Neuronal stem cell (in vitro differentiated cells): ENCODE measurements around the gene TMEM181.

Experiments used
- DNase-seq: peaks from one replicate; pipeline ENCODE4 v3.0.0-alpha.2; 2013; ENCODE audit warnings: low spot score
- H2AFZ ChIP-seq: one replicate; pipeline ENCODE4 v1.6.1; 2013; ENCODE audit warnings: mild to moderate bottlenecking, low read length, inconsistent platforms
- H2AK5ac ChIP-seq: 2 replicates; pipeline ENCODE4 v1.6.1; 2013; ENCODE audit warnings: low read depth, mild to moderate bottlenecking, inconsistent platforms, low read length, moderate library complexity, mixed read lengths
- H2BK120ac ChIP-seq: 2 replicates; pipeline ENCODE4 v1.6.1; 2013; ENCODE audit warnings: low read depth, mild to moderate bottlenecking, inconsistent platforms, low read length, moderate library complexity, mixed read lengths
- H2BK12ac ChIP-seq: one replicate; pipeline ENCODE4 v1.6.1; 2013; ENCODE audit warnings: low read length, inconsistent platforms
- H2BK15ac ChIP-seq: 2 replicates; pipeline ENCODE4 v1.6.1; 2013; ENCODE audit warnings: mild to moderate bottlenecking, low read length, inconsistent platforms, mixed read lengths
- H2BK5ac ChIP-seq: one replicate; pipeline ENCODE4 v1.6.1; 2013; ENCODE audit warnings: inconsistent platforms, mild to moderate bottlenecking, low read length, moderate library complexity
- H3K14ac ChIP-seq: one replicate; pipeline ENCODE4 v1.6.1; 2013; ENCODE audit warnings: low read length, inconsistent platforms
- H3K18ac ChIP-seq: 2 replicates; pipeline ENCODE4 v1.6.1; 2013; ENCODE audit warnings: low read length, inconsistent platforms
- H3K23ac ChIP-seq: 2 replicates; pipeline ENCODE4 v1.6.1; 2013; ENCODE audit warnings: low read depth, mild to moderate bottlenecking, mixed read lengths, low read length, inconsistent platforms; ENCODE audit not compliant: poor library complexity
- H3K27ac ChIP-seq: replicated peaks from 3 replicates; pipeline ENCODE4 v1.5.1; 2013; ENCODE audit warnings: low read length, inconsistent platforms
- H3K27me3 ChIP-seq, 3 experiments: 2 replicates each; pipeline ENCODE4 v1.6.1; 2013; ENCODE audit warnings: low read length in 3 of 3, mild to moderate bottlenecking in 2 of 3, inconsistent platforms in 1 of 3, low read depth in 1 of 3, mixed read lengths in 1 of 3, moderate library complexity in 1 of 3; ENCODE audit not compliant: control insufficient read depth in 3 of 3, insufficient read depth in 3 of 3
- H3K36me3 ChIP-seq, 2 donors: replicated peaks in 1 of 2; 2 replicates each; pipeline ENCODE4 v1.6.1; 2013; ENCODE audit warnings: low read length in 2 of 2; ENCODE audit not compliant: control insufficient read depth in 2 of 2, insufficient read depth in 2 of 2
- H3K4ac ChIP-seq: 2 replicates; pipeline ENCODE4 v1.6.1; 2013; ENCODE audit warnings: inconsistent platforms, mild to moderate bottlenecking, low read length, moderate library complexity
- H3K4me1 ChIP-seq, 2 donors: 1 replicate in 1 of 2; 2 replicates in 1 of 2; pipeline ENCODE4 v1.6.1; 2013; ENCODE audit warnings: low read length in 2 of 2, low read depth in 1 of 2; ENCODE audit not compliant: control insufficient read depth in 2 of 2, insufficient read depth in 1 of 2
- H3K4me2 ChIP-seq: one replicate; pipeline ENCODE4 v1.6.1; 2013; ENCODE audit warnings: mild to moderate bottlenecking, low read length, inconsistent platforms; ENCODE audit not compliant: insufficient read depth, poor library complexity, severe bottlenecking
- H3K4me3 ChIP-seq, 2 donors: 2 replicates each; pipeline ENCODE4 v1.5.1; 2013; ENCODE audit warnings: low read length in 2 of 2, mild to moderate bottlenecking in 2 of 2, inconsistent platforms in 1 of 2, moderate library complexity in 1 of 2
- H3K79me1 ChIP-seq: one replicate; pipeline ENCODE4 v1.6.1; 2013; ENCODE audit warnings: low read depth, mild to moderate bottlenecking, inconsistent platforms, low read length, moderate library complexity
- H3K9ac ChIP-seq: one replicate; pipeline ENCODE4 v1.6.1; 2013; ENCODE audit warnings: mild to moderate bottlenecking, low read depth, low read length, inconsistent platforms; ENCODE audit not compliant: poor library complexity
- H3K9me3 ChIP-seq, 2 donors: replicated peaks in 1 of 2; 2 replicates each; pipeline versions ENCODE3 to v1.6.1; 2013; ENCODE audit warnings: low read length in 2 of 2, mild to moderate bottlenecking in 2 of 2, inconsistent platforms in 1 of 2, low read depth in 1 of 2, mixed read lengths in 1 of 2, moderate library complexity in 1 of 2; ENCODE audit not compliant: control insufficient read depth in 2 of 2, insufficient read depth in 1 of 2
- H4K8ac ChIP-seq: one replicate; pipeline ENCODE4 v1.6.1; 2013; ENCODE audit warnings: low read depth, mild to moderate bottlenecking, inconsistent platforms, low read length, moderate library complexity
- H4K91ac ChIP-seq: one replicate; pipeline ENCODE4 v1.6.1; 2013; ENCODE audit warnings: low read length, low read depth, mild to moderate bottlenecking, inconsistent platforms; ENCODE audit not compliant: poor library complexity
- WGBS, 2 donors: extraction: QIAGEN DNeasy Blood & Tissue Kit; methylation state at CpG; one replicate each; pipeline ENCODE4 v1.1.7; 2013; ENCODE audit warnings: missing lambda C conversion rate in 2 of 2, mixed read lengths in 1 of 2; ENCODE audit not compliant: insufficient read length in 2 of 2, insufficient replicate concordance in 1 of 2; ENCODE audit errors: extremely low coverage in 2 of 2; 5-methylcytosine and 5-hydroxymethylcytosine counted together

TMEM181 gene

GRCh38 chr6:158662607-158662953 is 102.7 kb downstream of the TMEM181 start:
- H3K4ac ChIP-seq = no peak overlapping the region
- H3K4me3 ChIP-seq = no peak overlapping the region
- peaks cover 0 to 7% of the 10 kb centered on the region in 2 donors for H3K4me1 ChIP-seq
- H2BK12ac ChIP-seq = no peak overlapping the region
- no peak for DNase-seq
- H2BK120ac ChIP-seq = no peak overlapping the region
- H2BK5ac ChIP-seq = no peak overlapping the region
- no CpG with 5 or more reads among the region's 3 CpGs for WGBS, 2 donors
- H3K27ac ChIP-seq = no peak overlapping the region
- no peak overlapping the region for H3K9ac ChIP-seq
- H3K23ac ChIP-seq = no peak overlapping the region
- H3K18ac ChIP-seq = no peak overlapping the region
- H3K27me3 ChIP-seq = peaks cover 0 to 63% (median 0%) of the 10 kb centered on the region in 3 experiments
- no peaks in the 10 kb centered on the region for H3K9me3 ChIP-seq
- no peak overlapping the region for H4K91ac ChIP-seq
- no peak overlapping the region for H3K4me2 ChIP-seq
- no peak overlapping the region for H2AFZ ChIP-seq
- no peak overlapping the region for H4K8ac ChIP-seq
- no peaks in the 10 kb centered on the region for H3K36me3 ChIP-seq
- no peak overlapping the region for H3K14ac ChIP-seq
- no peak overlapping the region for H2BK15ac ChIP-seq
- H3K79me1 ChIP-seq = no peaks in the 10 kb centered on the region
- no peak overlapping the region for H2AK5ac ChIP-seq

- H3K27ac ChIP-seq = no peak overlapping the region
- DNase-seq = no peak
- no CpG with 5 or more reads among the region's 27 CpGs for WGBS, 2 donors
Measured at GRCh38 chr6:158662954-158663624, 103.2 kb downstream of the TMEM181 start.

GRCh38 chr6:158663625-158664165 is 103.8 kb downstream of the TMEM181 start:
- H3K18ac ChIP-seq = no peak overlapping the region
- H3K79me1 ChIP-seq = no peaks in the 10 kb centered on the region
- no peak overlapping the region for H3K27ac ChIP-seq
- peaks cover 0 to 7% of the 10 kb centered on the region in 2 donors for H3K4me1 ChIP-seq
- H4K8ac ChIP-seq = no peak overlapping the region
- H3K9me3 ChIP-seq = no peaks in the 10 kb centered on the region
- no peak overlapping the region for H3K4ac ChIP-seq
- H3K4me2 ChIP-seq = no peak overlapping the region
- no peak overlapping the region for H2BK12ac ChIP-seq
- peak overlapping the region; percentile 63 for H2AFZ ChIP-seq
- no peaks in the 10 kb centered on the region for H3K36me3 ChIP-seq
- no peak overlapping the region for H3K9ac ChIP-seq
- H2BK15ac ChIP-seq = no peak overlapping the region
- no peak overlapping the region for H2BK5ac ChIP-seq
- no peak overlapping the region for H4K91ac ChIP-seq
- no peak overlapping the region for H3K4me3 ChIP-seq
- no peak overlapping the region for H3K14ac ChIP-seq
- no CpG with 5 or more reads among the region's 11 CpGs for WGBS, 2 donors
- peaks cover 0 to 71% (median 0%) of the 10 kb centered on the region in 3 experiments for H3K27me3 ChIP-seq
- H3K23ac ChIP-seq = no peak overlapping the region
- no peak for DNase-seq
- H2AK5ac ChIP-seq = no peak overlapping the region
- H2BK120ac ChIP-seq = no peak overlapping the region

More at GRCh38 chr6:158662954-158663624, 103.2 kb downstream of the TMEM181 start:
- H3K18ac ChIP-seq = no peak overlapping the region
- no peaks in the 10 kb centered on the region for H3K79me1 ChIP-seq
- no peak overlapping the region for H2BK12ac ChIP-seq
- no peaks in the 10 kb centered on the region for H3K9me3 ChIP-seq
- no peak overlapping the region for H4K91ac ChIP-seq
- no peak overlapping the region for H2BK5ac ChIP-seq
- no peak overlapping the region for H2BK120ac ChIP-seq
- H3K36me3 ChIP-seq = no peaks in the 10 kb centered on the region
- no peak overlapping the region for H4K8ac ChIP-seq
- no peak overlapping the region for H3K14ac ChIP-seq
- H2AFZ ChIP-seq = peak overlapping the region; percentile 63
- H3K9ac ChIP-seq = no peak overlapping the region
- H3K4me3 ChIP-seq = no peak overlapping the region
- H3K4me2 ChIP-seq = no peak overlapping the region
- peaks cover 0 to 7% of the 10 kb centered on the region in 2 donors for H3K4me1 ChIP-seq
- H3K4ac ChIP-seq = no peak overlapping the region
- peaks cover 0 to 67% (median 0%) of the 10 kb centered on the region in 3 experiments for H3K27me3 ChIP-seq
- H2BK15ac ChIP-seq = no peak overlapping the region
- no peak overlapping the region for H2AK5ac ChIP-seq
- H3K23ac ChIP-seq = no peak overlapping the region

- no peak overlapping the region for H2AK5ac ChIP-seq
- no peaks in the 10 kb centered on the region for H3K79me1 ChIP-seq
- H2BK120ac ChIP-seq = no peak overlapping the region
- no peaks in the 10 kb centered on the region for H3K9me3 ChIP-seq
- no peak overlapping the region for H3K18ac ChIP-seq
- H3K9ac ChIP-seq = no peak overlapping the region
- peaks cover 0 to 7% of the 10 kb centered on the region in 2 donors for H3K4me1 ChIP-seq
- H2BK5ac ChIP-seq = no peak overlapping the region
- DNase-seq = no peak
- no peak overlapping the region for H3K27ac ChIP-seq
- no peak overlapping the region for H4K8ac ChIP-seq
- no peak overlapping the region for H3K14ac ChIP-seq
- H2AFZ ChIP-seq = no peak overlapping the region
- no peak overlapping the region for H2BK15ac ChIP-seq
- H3K4me2 ChIP-seq = no peak overlapping the region
- no peaks in the 10 kb centered on the region for H3K36me3 ChIP-seq
- H4K91ac ChIP-seq = no peak overlapping the region
- no peak overlapping the region for H3K4ac ChIP-seq
- no CpG with 5 or more reads among the region's 18 CpGs for WGBS, 2 donors
- H2BK12ac ChIP-seq = no peak overlapping the region
- H3K23ac ChIP-seq = no peak overlapping the region
- H3K4me3 ChIP-seq = no peak overlapping the region
- peaks cover 0 to 85% (median 0%) of the 10 kb centered on the region in 3 experiments for H3K27me3 ChIP-seq
Measured at GRCh38 chr6:158665332-158665731, 105.4 kb downstream of the TMEM181 start.
